Activated CD4-positive, alpha-beta T cell treated with anti-CD3 and anti-CD28 coated beads, Interleukin-2, amount 50 U/mL, for 24 hours (primary cell): Measurements from ENCODE around the gene DNTT.

ENCODE experiments used
- DNase-seq, 2 donors: peaks; one replicate each; pipeline ENCODE4 v3.0.0-alpha.2; 2020; ENCODE audit warnings: low read depth in 1 of 2, low spot score in 1 of 2

DNTT gene

GRCh38 chr10:96374985-96375830 is 71.0 kb downstream of the DNTT start:
- DNase-seq, result peak; percentile 52 to 73

GRCh38 chr10:96376483-96376882 is 72.2 kb downstream of the DNTT start:
- DNase-seq, result no peak

- no peak for DNase-seq
These were observed 73.6 kb downstream of the DNTT start for GRCh38 chr10:96377816-96378294.

GRCh38 chr10:96378741-96379140 is 74.5 kb downstream of the DNTT start:
- no peak for DNase-seq

- no peak for DNase-seq
These were observed 75.5 kb downstream of the DNTT start for GRCh38 chr10:96379758-96380157.

- DNase-seq, result no peak
These were observed 76.6 kb downstream of the DNTT start for GRCh38 chr10:96380821-96381220.

GRCh38 chr10:96384506-96384905 is 80.3 kb downstream of the DNTT start:
- DNase-seq, result no peak

- DNase-seq, result no peak
These were observed 82.9 kb downstream of the DNTT start for GRCh38 chr10:96387161-96387560.

- DNase-seq, result no peak
These were observed 83.4 kb downstream of the DNTT start for GRCh38 chr10:96387601-96388000.
